Stomach (tissue), 9 donors: ENCODE results near the gene IQCN. TPM values are rescaled to one million over a fixed set of nuclear protein-coding genes. Genes with fewer than 3 reads are reported as not detected.
A peak's percentile ranks its signal among the peaks of the same experiment; 100 is the strongest.

Source experiments
- DNase-seq, 2 donors: peaks; one replicate each; pipeline versions ENCODE4 v3.0.0 to v3.0.0-alpha.2; 2013 to 2019
- H3K27ac ChIP-seq, 5 donors: fragments of 200-600 bp in 4 of 5; sonication (generic) in 4 of 5; one replicate each; pipeline ENCODE4 v1.5.1; 2013 to 2019; ENCODE audit warnings: mild to moderate bottlenecking in 1 of 5, moderate library complexity in 1 of 5
- H3K27me3 ChIP-seq, 3 donors: fragments of 200-600 bp; sonication (generic); one replicate each; pipeline ENCODE4 v1.5.1; 2017 to 2019; ENCODE audit warnings: mixed run types in 1 of 3
- H3K36me3 ChIP-seq, 4 donors: fragments of 200-600 bp; sonication (generic); 1 replicate in 3 of 4; 2 replicates in 1 of 4; pipeline ENCODE4 v1.5.1; 2016 to 2019
- H3K4me1 ChIP-seq, 4 donors: fragments of 200-600 bp; sonication (generic); one replicate each; pipeline ENCODE4 v1.5.1; 2016 to 2019
- H3K4me3 ChIP-seq, 4 donors: fragments of 200-600 bp; sonication (generic) in 3 of 4; one replicate each; pipeline ENCODE4 v1.5.1; 2016 to 2019; ENCODE audit warnings: mild to moderate bottlenecking in 1 of 4
- H3K9me3 ChIP-seq, 4 donors: fragments of 200-600 bp; sonication (generic); one replicate each; pipeline ENCODE4 v1.5.1; 2016 to 2019
- EP300 ChIP-seq: sonication (generic); formaldehyde crosslinking; IDR thresholded peaks from one replicate; pipeline ENCODE4 v1.6.1; 2017; ENCODE audit warnings: antibody characterized with exemption
- POLR2A ChIP-seq, 4 donors: fragments of 450-650 bp; IDR thresholded peaks; one replicate each; pipeline ENCODE4 v1.6.1; 2016; ENCODE audit warnings: antibody characterized with exemption in 4 of 4, control low read depth in 2 of 4, mild to moderate bottlenecking in 1 of 4, moderate library complexity in 1 of 4
- POLR2AphosphoS5 ChIP-seq, 3 donors: sonication (generic); formaldehyde crosslinking; IDR thresholded peaks; one replicate each; pipeline ENCODE4 v1.6.1; 2016; ENCODE audit warnings: antibody characterized with exemption in 3 of 3
- WGBS, 5 donors: extraction: QIAGEN DNeasy Blood & Tissue Kit in 3 of 5; methylation state at CpG; one replicate each; pipeline versions ENCODE4 v1.1.5 to v1.1.7; 2013 to 2018; 5-methylcytosine and 5-hydroxymethylcytosine counted together
- intact Hi-C: fragments of 100-400 bp; cut with DNase I; formaldehyde crosslinking; loops from one replicate; pipeline ENCODE4 v1.15.1; 2023; ENCODE audit warnings: low total_unique reads
- polyA plus RNA-seq, 3 donors: library from polyadenylated mRNA; stranded (reverse); fragments of 200-250 nt; gene quantifications; one replicate each; pipeline ENCODE4 v1.2.3, GENCODE V29; 2013
- total RNA-seq, 5 donors: library from RNA; depleted of rRNA; stranded (reverse); fragments of >200 nt; gene quantifications; one replicate each; pipeline versions ENCODE4 v1.1.0 to v1.2.3, GENCODE V29; 2014 to 2016
- TF ChIP-seq, protein P1 (sequence below), 7 experiments: fragments of 450-650 bp in 4 of 7; fragments of 200-600 bp in 3 of 7; sonication (generic) in 3 of 7; IDR thresholded peaks; one replicate each; pipeline ENCODE4 v1.5.1; 2016 to 2019; ENCODE audit warnings: antibody characterized with exemption in 7 of 7, control low read depth in 2 of 7, mild to moderate bottlenecking in 1 of 7
- donor health status: healthy with polysubstance abuse.
- donor health status: Bipolar disorder and iron deficiency.
- donor health status: healthy.

The IQCN gene
- total and polyA plus RNA-seq, 8 donors: 1.4 to 35.7 (median 2.7) TPM; not detected in 1

GRCh38 chr19:18264971-18265540, 9.2 kb downstream of the IQCN start:
- no peak overlapping the region for H3K27ac ChIP-seq
- TF ChIP-seq EP300 (no peak), POLR2AphosphoS5 (IDR thresholded peaks at IDR 0.05) (no peak), POLR2A (IDR thresholded peaks at IDR 0.05) (no peak)
- TF ChIP-seq, protein P1, sequence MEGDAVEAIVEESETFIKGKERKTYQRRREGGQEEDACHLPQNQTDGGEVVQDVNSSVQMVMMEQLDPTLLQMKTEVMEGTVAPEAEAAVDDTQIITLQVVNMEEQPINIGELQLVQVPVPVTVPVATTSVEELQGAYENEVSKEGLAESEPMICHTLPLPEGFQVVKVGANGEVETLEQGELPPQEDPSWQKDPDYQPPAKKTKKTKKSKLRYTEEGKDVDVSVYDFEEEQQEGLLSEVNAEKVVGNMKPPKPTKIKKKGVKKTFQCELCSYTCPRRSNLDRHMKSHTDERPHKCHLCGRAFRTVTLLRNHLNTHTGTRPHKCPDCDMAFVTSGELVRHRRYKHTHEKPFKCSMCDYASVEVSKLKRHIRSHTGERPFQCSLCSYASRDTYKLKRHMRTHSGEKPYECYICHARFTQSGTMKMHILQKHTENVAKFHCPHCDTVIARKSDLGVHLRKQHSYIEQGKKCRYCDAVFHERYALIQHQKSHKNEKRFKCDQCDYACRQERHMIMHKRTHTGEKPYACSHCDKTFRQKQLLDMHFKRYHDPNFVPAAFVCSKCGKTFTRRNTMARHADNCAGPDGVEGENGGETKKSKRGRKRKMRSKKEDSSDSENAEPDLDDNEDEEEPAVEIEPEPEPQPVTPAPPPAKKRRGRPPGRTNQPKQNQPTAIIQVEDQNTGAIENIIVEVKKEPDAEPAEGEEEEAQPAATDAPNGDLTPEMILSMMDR (IDR thresholded peaks at IDR 0.05): no peak
- H3K4me3 ChIP-seq: no peak overlapping the region
- H3K4me1 ChIP-seq: no peaks in the 10 kb centered on the region
- whole genome bisulfite sequencing, 5 donors: 89 to 95% (median 95%) methylated on average over 7 to 23 of the region's 23 CpGs
- H3K36me3 ChIP-seq: peaks cover 25 to 65% (median 54%) of the 10 kb centered on the region in 4 donors
- no peaks in the 10 kb centered on the region for H3K27me3 ChIP-seq
- no peak for DNase-seq
- no peaks in the 10 kb centered on the region for H3K9me3 ChIP-seq
- intact Hi-C loops: no loop called here

DNA sequence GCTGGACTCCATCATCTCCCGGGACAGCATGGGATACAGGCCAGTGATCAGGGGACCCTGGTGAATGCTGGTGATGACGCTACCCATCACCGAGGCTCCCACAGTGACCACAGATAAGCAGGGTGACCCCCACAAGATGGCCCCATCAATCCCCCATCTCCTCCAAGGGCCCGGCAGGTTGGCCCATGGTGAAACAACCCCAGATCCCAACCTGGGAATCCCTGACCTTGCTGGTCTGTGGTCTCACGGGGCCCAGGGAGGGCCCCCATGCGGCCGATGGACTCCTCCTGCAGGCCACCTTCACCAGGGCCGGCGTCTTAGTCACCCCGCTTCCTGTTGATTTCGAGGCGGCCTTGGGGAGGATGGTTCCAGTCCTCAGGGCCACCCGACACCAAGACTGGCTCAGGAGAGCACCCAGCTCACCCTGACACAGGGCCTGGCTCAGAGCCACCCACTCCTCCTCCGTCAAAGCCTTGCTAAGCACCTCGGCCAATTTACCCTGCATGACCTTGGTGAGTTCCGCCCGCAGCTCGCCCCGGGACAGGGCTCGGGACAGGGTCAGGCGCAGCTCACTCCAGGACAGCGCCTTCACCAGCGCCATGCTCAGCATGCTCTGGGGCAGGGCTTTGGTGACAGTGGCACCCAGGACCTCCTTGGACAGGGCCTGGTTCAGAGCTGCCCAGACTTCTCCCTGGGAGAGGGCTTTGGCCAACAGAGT, 10.0 kb downstream of the IQCN start:
- H3K36me3 ChIP-seq: peaks cover 25 to 65% (median 54%) of the 10 kb centered on the region in 4 donors
- no peak for TF ChIP-seq POLR2A (IDR thresholded peaks at IDR 0.05)
- H3K9me3 ChIP-seq: no peaks in the 10 kb centered on the region
- intact Hi-C loops: no loop called here
- no peak overlapping the region for H3K4me3 ChIP-seq
- H3K27ac ChIP-seq: no peak overlapping the region
- DNase-seq: no peak
- no peaks in the 10 kb centered on the region for H3K4me1 ChIP-seq
- WGBS, 5 donors: 79 to 91% (median 90%) methylated on average over 11 to 23 of the region's 23 CpGs
- H3K27me3 ChIP-seq: no peaks in the 10 kb centered on the region

- 67 to 87% (median 84%) methylated on average over 5 to 16 of the region's 16 CpGs for WGBS, 5 donors
- DNase-seq: peak in 1 of 2 donors; percentile 10
- no peaks in the 10 kb centered on the region for H3K4me1 ChIP-seq
- H3K27ac ChIP-seq: no peak overlapping the region
- no peaks in the 10 kb centered on the region for H3K27me3 ChIP-seq
- intact Hi-C loops: no loop called here
- H3K36me3 ChIP-seq: peaks cover 24 to 59% (median 48%) of the 10 kb centered on the region in 4 donors
- H3K9me3 ChIP-seq: no peaks in the 10 kb centered on the region
- no peak for TF ChIP-seq POLR2AphosphoS5 (IDR thresholded peaks at IDR 0.05)
- TF ChIP-seq, protein P1 (IDR thresholded peaks at IDR 0.05): no peak
- TF ChIP-seq EP300: no peak
- TF ChIP-seq POLR2A (IDR thresholded peaks at IDR 0.05): no peak
- H3K4me3 ChIP-seq: no peak overlapping the region
These were observed 10.7 kb downstream of the IQCN start for GRCh38 chr19:18263324-18264136.

GRCh38 chr19:18262917-18263316, 11.3 kb downstream of the IQCN start:
- no peak for DNase-seq

More at GRCh38 chr19:18262917-18263316, 11.3 kb downstream of the IQCN start:
- no peaks in the 10 kb centered on the region for H3K4me1 ChIP-seq
- H3K27ac ChIP-seq: no peak overlapping the region
- TF ChIP-seq EP300 (no peak), POLR2A (IDR thresholded peaks at IDR 0.05) (no peak), POLR2AphosphoS5 (IDR thresholded peaks at IDR 0.05) (no peak)
- TF ChIP-seq, protein P1 (IDR thresholded peaks at IDR 0.05): no peak
- no peaks in the 10 kb centered on the region for H3K27me3 ChIP-seq
- H3K9me3 ChIP-seq: no peaks in the 10 kb centered on the region
- H3K4me3 ChIP-seq: no peak overlapping the region
- intact Hi-C loops: no loop called here
- 88 to 92% (median 91%) methylated on average over 10 of the region's 10 CpGs for WGBS, 5 donors
- peaks cover 21 to 52% (median 44%) of the 10 kb centered on the region in 4 donors for H3K36me3 ChIP-seq
